SU-DHL-6 (cell line): ENCODE measurements around the gene TPMT.

ENCODE experiments used
- EZH2phosphoT487 ChIP-seq: fragments of 200-600 bp; sonication (generic), shearing (Covaris generic); conservative IDR thresholded peaks from 2 replicates; pipeline ENCODE4 v1.6.1; 2018; ENCODE audit warnings: mild to moderate bottlenecking, antibody characterized with exemption, low read length, moderate library complexity, mixed read lengths
- TF ChIP-seq, protein P1 (sequence below): fragments of 200-600 bp; sonication (generic); IDR thresholded peaks from one replicate; pipeline ENCODE4 v1.5.1; 2017; ENCODE audit warnings: antibody characterized with exemption, mild to moderate bottlenecking, low read length, moderate library complexity; ENCODE audit not compliant: insufficient read depth, poor library complexity, severe bottlenecking

DNA sequence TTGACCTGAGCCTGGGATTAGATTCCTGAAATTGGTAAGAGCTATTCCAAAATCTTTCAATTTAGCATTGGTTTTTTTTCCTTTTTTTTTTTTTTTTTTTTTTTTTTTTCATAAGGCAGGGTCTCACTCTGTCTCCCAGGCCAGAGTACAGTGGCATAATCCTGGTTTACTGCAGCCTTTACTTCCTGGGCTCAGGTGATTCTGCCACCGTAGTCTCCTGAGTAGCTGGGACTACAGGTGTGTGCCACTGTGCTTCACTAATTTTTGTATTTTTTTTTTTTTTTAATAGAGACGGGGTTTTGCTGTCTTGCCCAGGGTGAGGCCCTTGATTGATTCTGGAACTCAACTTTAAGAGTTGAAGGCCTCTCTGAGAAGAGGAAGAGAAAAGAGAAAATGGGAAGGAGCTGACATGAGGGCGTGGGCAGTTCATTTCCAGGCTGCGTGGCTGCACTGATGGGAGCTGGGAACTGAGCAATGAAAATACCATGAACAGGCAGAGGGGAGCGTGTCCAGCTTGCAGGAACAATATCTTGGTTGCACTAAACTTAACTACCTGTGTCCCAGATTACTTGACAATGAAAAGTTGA lies 25.0 kb upstream of the TPMT start:
- TF ChIP-seq, protein P1, sequence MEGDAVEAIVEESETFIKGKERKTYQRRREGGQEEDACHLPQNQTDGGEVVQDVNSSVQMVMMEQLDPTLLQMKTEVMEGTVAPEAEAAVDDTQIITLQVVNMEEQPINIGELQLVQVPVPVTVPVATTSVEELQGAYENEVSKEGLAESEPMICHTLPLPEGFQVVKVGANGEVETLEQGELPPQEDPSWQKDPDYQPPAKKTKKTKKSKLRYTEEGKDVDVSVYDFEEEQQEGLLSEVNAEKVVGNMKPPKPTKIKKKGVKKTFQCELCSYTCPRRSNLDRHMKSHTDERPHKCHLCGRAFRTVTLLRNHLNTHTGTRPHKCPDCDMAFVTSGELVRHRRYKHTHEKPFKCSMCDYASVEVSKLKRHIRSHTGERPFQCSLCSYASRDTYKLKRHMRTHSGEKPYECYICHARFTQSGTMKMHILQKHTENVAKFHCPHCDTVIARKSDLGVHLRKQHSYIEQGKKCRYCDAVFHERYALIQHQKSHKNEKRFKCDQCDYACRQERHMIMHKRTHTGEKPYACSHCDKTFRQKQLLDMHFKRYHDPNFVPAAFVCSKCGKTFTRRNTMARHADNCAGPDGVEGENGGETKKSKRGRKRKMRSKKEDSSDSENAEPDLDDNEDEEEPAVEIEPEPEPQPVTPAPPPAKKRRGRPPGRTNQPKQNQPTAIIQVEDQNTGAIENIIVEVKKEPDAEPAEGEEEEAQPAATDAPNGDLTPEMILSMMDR, result no peak
- TF ChIP-seq EZH2phosphoT487, result no peak
